DND-41 (cell line): ENCODE measurements around the gene GPR27.

Experiments used
- EZH2 ChIP-seq: IDR thresholded peaks from 3 replicates; pipeline ENCODE4 v1.6.1; 2012; ENCODE audit warnings: borderline replicate concordance, low read depth, mild to moderate bottlenecking, moderate library complexity, low read length, inconsistent platforms; ENCODE audit not compliant: severe bottlenecking
- TF ChIP-seq, protein P1 (sequence below): IDR thresholded peaks from 2 replicates; pipeline ENCODE4 v1.5.1; 2012; ENCODE audit warnings: borderline replicate concordance, low read length, moderate library complexity, mild to moderate bottlenecking; ENCODE audit not compliant: poor library complexity, severe bottlenecking; ENCODE audit errors: extremely low read depth

- TF ChIP-seq, protein P1, sequence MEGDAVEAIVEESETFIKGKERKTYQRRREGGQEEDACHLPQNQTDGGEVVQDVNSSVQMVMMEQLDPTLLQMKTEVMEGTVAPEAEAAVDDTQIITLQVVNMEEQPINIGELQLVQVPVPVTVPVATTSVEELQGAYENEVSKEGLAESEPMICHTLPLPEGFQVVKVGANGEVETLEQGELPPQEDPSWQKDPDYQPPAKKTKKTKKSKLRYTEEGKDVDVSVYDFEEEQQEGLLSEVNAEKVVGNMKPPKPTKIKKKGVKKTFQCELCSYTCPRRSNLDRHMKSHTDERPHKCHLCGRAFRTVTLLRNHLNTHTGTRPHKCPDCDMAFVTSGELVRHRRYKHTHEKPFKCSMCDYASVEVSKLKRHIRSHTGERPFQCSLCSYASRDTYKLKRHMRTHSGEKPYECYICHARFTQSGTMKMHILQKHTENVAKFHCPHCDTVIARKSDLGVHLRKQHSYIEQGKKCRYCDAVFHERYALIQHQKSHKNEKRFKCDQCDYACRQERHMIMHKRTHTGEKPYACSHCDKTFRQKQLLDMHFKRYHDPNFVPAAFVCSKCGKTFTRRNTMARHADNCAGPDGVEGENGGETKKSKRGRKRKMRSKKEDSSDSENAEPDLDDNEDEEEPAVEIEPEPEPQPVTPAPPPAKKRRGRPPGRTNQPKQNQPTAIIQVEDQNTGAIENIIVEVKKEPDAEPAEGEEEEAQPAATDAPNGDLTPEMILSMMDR: no peak
- no peak for TF ChIP-seq EZH2
These were observed 18.2 kb downstream of the GPR27 start for GRCh38 chr3:71771884-71772283.
